ENCODE results near the gene FIGN. TPM values are rescaled to one million over a fixed set of nuclear protein-coding genes. Genes with fewer than 3 reads are reported as not detected.

Gene FIGN
- total RNA-seq, 1 experiment from 2014 or later, result not detected

GRCh38 chr2:163637871-163638270 lies 97.9 kb downstream of the FIGN start:
- RAD21 ChIA-PET (ENCODE audit: low non-redundant PET in 1 of 2, low total read pairs in 2 of 2, uncharacterized antibody in 2 of 2, unreplicated experiment in 2 of 2), result no interaction called here
- H3K9me2 ChIP-seq (ENCODE audit: insufficient read depth), result no peaks in the 10 kb centered on the region
- CTCF ChIA-PET, result no interaction called here
- ATAC-seq (no peak), DNase-seq (ENCODE audit: low read depth, low spot score) (no peak)
- POLR2A ChIA-PET, result no interaction called here
- no peaks in the 10 kb centered on the region for H3K4me1 ChIP-seq (ENCODE audit: control insufficient read depth in 1 of 2, insufficient read depth in 2 of 2, low read length in 2 of 2)
- no peaks in the 10 kb centered on the region for H3K36me3 ChIP-seq (ENCODE audit: control insufficient read depth in 1 of 2, insufficient read depth in 2 of 2, low read length in 2 of 2)
- TF ChIP-seq REST (IDR thresholded peaks at IDR 0.05; ENCODE audit: low read depth) (no peak), ZBTB33 (IDR thresholded peaks at IDR 0.05; ENCODE audit: extremely low read depth, insufficient replicate concordance, low read length) (no peak), POLR2A (IDR thresholded peaks at IDR 0.05; ENCODE audit: borderline replicate concordance, extremely low read depth, insufficient read depth, insufficient read length) (no peak), CTCF (IDR thresholded peaks at IDR 0.05 in 2 of 3, conservative IDR thresholded peaks at IDR 0.05 in 1 of 3; ENCODE audit: borderline replicate concordance in 1 of 3, insufficient read depth in 1 of 3, low read depth in 2 of 3, low read length in 2 of 3) (no peak), ZNF274 (IDR thresholded peaks at IDR 0.05; ENCODE audit: low read depth, low read length) (no peak), EGR1 (IDR thresholded peaks at IDR 0.05; ENCODE audit: low read depth) (no peak), SIN3A (IDR thresholded peaks at IDR 0.05; ENCODE audit: low read depth) (no peak), YY1 (IDR thresholded peaks at IDR 0.05; ENCODE audit: extremely low read depth, insufficient replicate concordance, low read depth, low read length) (no peak), ELF1 (IDR thresholded peaks at IDR 0.05; ENCODE audit: borderline replicate concordance, low read depth) (no peak), POLR2AphosphoS5 (IDR thresholded peaks at IDR 0.05; ENCODE audit: low read depth, low read length) (no peak)
- no peak overlapping the region for H3K9ac ChIP-seq (ENCODE audit: low read length)
- no peak overlapping the region for H2AFZ ChIP-seq (ENCODE audit: low read depth, low read length, poor library complexity, severe bottlenecking)
- BruUV-seq (replicated peaks), result no TSS peak
- H4K20me1 ChIP-seq (ENCODE audit: insufficient read depth), result no peaks in the 10 kb centered on the region
- intact Hi-C loops (cut with micrococcal nuclease), result no loop called here
- no peak overlapping the region for H3K4me3 ChIP-seq (replicated peaks in 1 of 2; ENCODE audit: low read depth in 1 of 2, low read length in 2 of 2)
- H3K4me2 ChIP-seq (ENCODE audit: low read length), result no peak overlapping the region
- no peaks in the 10 kb centered on the region for H3K9me3 ChIP-seq (ENCODE audit: control insufficient read depth in 1 of 2, insufficient read depth in 1 of 2, low read depth in 1 of 2, low read length in 2 of 2)
- peaks cover 18% of the 10 kb centered on the region; the same call in 1 of the 2 replicates for H3K27me3 ChIP-seq (ENCODE audit: insufficient read depth, low read length)
- H3K27ac ChIP-seq (ENCODE audit: low read depth, low read length), result no peak overlapping the region
- no peaks in the 10 kb centered on the region for H3K79me2 ChIP-seq (ENCODE audit: insufficient read depth, low read length)

Measured in HCT116 (cell line).